ENCODE measurements around the gene TUBGCP3. TPM values are rescaled to one million over a fixed set of nuclear protein-coding genes. Genes with fewer than 3 reads are reported as not detected.

The TUBGCP3 gene
- total and polyA plus RNA-seq, 9 of the 15 experiments (the other 6 are each of a cell fraction or from before 2014, with no cell fraction given) = 3.0 to 24.8 (median 15.2) TPM

DNA sequence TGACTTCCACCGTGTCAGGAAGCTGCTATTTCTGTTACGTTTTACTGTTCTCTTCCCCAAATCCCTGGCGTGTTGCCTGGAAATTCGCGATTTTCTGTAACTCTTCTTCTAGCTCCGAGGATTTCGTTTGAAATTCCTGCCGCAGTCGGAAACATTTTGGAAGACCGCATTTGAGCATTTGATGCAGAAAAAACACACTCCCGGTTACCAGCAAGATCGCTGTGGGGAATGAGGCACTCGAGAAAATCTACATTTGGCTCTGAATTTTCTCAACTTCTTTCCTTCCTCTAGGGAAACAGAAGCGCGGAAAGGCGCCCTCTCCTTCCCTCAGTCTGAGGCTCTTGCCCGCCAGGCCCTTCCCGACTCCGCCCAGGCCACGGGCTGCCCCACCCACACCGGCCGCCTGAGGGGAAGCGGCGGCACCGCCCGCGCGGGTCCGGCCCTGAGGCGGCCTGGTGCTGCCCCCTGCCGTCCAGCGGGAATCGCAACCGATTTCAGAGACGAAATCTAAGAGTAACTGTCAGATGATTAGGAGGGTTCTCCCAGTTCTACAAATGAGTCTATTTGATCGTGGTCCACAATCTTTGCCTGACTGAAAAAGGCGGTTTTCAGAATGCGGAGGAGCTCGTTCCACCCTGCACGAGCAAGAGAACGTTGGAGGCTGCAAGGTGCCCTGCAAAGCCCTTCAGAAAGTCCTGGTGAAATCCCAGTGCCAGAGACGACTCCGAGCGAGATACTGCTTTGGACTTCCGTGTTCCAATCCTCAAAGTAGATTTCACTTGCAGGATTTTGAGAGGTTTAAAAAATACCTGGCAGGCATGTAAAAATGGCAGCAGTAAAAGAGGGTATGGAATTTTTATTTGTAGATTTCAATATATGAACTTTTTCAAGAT, 18.4 kb upstream of the TUBGCP3 start (continued):
- TF ChIP-seq, protein P1, sequence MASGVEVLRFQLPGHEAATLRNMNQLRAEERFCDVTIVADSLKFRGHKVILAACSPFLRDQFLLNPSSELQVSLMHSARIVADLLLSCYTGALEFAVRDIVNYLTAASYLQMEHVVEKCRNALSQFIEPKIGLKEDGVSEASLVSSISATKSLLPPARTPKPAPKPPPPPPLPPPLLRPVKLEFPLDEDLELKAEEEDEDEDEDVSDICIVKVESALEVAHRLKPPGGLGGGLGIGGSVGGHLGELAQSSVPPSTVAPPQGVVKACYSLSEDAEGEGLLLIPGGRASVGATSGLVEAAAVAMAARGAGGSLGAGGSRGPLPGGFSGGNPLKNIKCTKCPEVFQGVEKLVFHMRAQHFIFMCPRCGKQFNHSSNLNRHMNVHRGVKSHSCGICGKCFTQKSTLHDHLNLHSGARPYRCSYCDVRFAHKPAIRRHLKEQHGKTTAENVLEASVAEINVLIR (CRISPR knock-in tag; IDR thresholded peaks at IDR 0.05) = no peak
- no peak for TF ChIP-seq HOXB6 (CRISPR knock-in tag; IDR thresholded peaks at IDR 0.05; ENCODE audit: borderline replicate concordance)
- TF ChIP-seq PPARD (CRISPR knock-in tag; IDR thresholded peaks at IDR 0.05) = no peak
- no peak for TF ChIP-seq ZNF347 (CRISPR knock-in tag; IDR thresholded peaks at IDR 0.05; ENCODE audit: low read depth)
- no peak for TF ChIP-seq TSC22D4 (tag; IDR thresholded peaks at IDR 0.05)
- no peak for TF ChIP-seq ZC3H4 (CRISPR knock-in tag; IDR thresholded peaks at IDR 0.05; ENCODE audit: borderline replicate concordance)
- TF ChIP-seq, protein P2, sequence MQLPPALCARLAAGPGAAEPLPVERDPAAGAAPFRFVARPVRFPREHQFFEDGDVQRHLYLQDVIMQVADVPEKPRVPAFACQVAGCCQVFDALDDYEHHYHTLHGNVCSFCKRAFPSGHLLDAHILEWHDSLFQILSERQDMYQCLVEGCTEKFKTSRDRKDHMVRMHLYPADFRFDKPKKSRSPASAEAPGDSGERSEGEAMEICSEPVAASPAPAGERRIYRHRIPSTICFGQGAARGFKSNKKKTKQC (CRISPR knock-in tag; IDR thresholded peaks at IDR 0.05) = no peak
- 0 out of 2 replicates have a peak, but pooled peaks have one; percentile 21 for TF ChIP-seq ATF7 (IDR thresholded peaks at IDR 0.05)
- TF ChIP-seq, protein P3, sequence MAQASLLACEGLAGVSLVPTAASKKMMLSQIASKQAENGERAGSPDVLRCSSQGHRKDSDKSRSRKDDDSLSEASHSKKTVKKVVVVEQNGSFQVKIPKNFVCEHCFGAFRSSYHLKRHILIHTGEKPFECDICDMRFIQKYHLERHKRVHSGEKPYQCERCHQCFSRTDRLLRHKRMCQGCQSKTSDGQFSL (CRISPR knock-in tag; IDR thresholded peaks at IDR 0.05) = no peak
- TF ChIP-seq, protein P3 (tag; IDR thresholded peaks at IDR 0.05) = no peak
- peak; percentile 47; the same call in 1 of the 2 replicates for TF ChIP-seq CXXC5 (CRISPR knock-in tag; IDR thresholded peaks at IDR 0.05)
- TF ChIP-seq CREB1 (IDR thresholded peaks at IDR 0.05) = no peak
- no peak for TF ChIP-seq CREB1 (CRISPR knock-in tag; IDR thresholded peaks at IDR 0.05)
- TF ChIP-seq TAL1 (IDR thresholded peaks at IDR 0.05) = no peak
- TF ChIP-seq CREB5 (CRISPR knock-in tag; IDR thresholded peaks at IDR 0.05) = no peak
- TF ChIP-seq ZFPM2 (CRISPR knock-in tag; IDR thresholded peaks at IDR 0.05) = no peak
- no peak for TF ChIP-seq ELF4 (CRISPR knock-in tag; IDR thresholded peaks at IDR 0.05)
- TF ChIP-seq, protein P4, sequence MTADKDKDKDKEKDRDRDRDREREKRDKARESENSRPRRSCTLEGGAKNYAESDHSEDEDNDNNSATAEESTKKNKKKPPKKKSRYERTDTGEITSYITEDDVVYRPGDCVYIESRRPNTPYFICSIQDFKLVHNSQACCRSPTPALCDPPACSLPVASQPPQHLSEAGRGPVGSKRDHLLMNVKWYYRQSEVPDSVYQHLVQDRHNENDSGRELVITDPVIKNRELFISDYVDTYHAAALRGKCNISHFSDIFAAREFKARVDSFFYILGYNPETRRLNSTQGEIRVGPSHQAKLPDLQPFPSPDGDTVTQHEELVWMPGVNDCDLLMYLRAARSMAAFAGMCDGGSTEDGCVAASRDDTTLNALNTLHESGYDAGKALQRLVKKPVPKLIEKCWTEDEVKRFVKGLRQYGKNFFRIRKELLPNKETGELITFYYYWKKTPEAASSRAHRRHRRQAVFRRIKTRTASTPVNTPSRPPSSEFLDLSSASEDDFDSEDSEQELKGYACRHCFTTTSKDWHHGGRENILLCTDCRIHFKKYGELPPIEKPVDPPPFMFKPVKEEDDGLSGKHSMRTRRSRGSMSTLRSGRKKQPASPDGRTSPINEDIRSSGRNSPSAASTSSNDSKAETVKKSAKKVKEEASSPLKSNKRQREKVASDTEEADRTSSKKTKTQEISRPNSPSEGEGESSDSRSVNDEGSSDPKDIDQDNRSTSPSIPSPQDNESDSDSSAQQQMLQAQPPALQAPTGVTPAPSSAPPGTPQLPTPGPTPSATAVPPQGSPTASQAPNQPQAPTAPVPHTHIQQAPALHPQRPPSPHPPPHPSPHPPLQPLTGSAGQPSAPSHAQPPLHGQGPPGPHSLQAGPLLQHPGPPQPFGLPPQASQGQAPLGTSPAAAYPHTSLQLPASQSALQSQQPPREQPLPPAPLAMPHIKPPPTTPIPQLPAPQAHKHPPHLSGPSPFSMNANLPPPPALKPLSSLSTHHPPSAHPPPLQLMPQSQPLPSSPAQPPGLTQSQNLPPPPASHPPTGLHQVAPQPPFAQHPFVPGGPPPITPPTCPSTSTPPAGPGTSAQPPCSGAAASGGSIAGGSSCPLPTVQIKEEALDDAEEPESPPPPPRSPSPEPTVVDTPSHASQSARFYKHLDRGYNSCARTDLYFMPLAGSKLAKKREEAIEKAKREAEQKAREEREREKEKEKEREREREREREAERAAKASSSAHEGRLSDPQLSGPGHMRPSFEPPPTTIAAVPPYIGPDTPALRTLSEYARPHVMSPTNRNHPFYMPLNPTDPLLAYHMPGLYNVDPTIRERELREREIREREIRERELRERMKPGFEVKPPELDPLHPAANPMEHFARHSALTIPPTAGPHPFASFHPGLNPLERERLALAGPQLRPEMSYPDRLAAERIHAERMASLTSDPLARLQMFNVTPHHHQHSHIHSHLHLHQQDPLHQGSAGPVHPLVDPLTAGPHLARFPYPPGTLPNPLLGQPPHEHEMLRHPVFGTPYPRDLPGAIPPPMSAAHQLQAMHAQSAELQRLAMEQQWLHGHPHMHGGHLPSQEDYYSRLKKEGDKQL (CRISPR knock-in tag; IDR thresholded peaks at IDR 0.05; ENCODE audit: borderline replicate concordance) = no peak
- no peak for TF ChIP-seq ELF1 (tag; IDR thresholded peaks at IDR 0.05)
